Activated T-helper 9 cell treated with anti-CD3 and anti-CD28 coated beads, Interleukin-2, amount 50 U/mL, for 16 hours (primary cell): ENCODE data around the gene PDF.
"Not testable (repeated sequence)": the region's sequence is repeated elsewhere in the genome, so short reads cannot be mapped to it uniquely, and the experiment has no call there.

Experiments used
- DNase-seq: peaks from one replicate; pipeline ENCODE4 v3.0.0-alpha.2; 2020; ENCODE audit warnings: low read depth

PDF gene, protein sequence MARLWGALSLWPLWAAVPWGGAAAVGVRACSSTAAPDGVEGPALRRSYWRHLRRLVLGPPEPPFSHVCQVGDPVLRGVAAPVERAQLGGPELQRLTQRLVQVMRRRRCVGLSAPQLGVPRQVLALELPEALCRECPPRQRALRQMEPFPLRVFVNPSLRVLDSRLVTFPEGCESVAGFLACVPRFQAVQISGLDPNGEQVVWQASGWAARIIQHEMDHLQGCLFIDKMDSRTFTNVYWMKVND

GRCh38 chr16:69330286-69331109 lies at the start of gene PDF:
Gene PDF, minus strand, starts transcription at chr16:69330588. Its CDS starts 18 bp downstream, at chr16:69330570.
- DNase-seq = peak; percentile 83

GRCh38 chr16:69378760-69379159 lies 48.4 kb upstream of the PDF start:
- DNase-seq = no peak

GRCh38 chr16:69378036-69378435 lies 47.6 kb upstream of the PDF start:
- no peak for DNase-seq

GRCh38 chr16:69376393-69377059 lies 46.1 kb upstream of the PDF start:
- DNase-seq = no peak

DNA sequence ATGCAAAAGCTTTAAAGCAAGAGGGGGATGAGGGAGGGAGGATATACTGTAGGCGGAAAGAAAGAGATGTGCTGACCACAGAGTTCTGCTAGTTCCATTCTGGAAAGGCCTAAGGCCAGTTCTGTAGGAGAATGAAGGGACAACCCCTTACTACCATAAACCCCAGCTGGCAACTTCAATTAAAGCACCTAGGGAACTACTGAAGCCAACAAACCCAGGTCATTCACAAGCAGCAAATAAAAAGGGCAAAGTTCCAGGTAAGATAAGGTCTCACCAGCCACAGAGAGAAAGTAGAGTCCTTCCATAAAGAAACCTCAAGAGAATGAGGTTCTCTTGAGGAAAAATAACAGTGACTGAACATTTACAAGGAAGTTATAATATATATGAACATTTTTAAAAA lies 42.6 kb upstream of the PDF start:
- no peak for DNase-seq

DNA sequence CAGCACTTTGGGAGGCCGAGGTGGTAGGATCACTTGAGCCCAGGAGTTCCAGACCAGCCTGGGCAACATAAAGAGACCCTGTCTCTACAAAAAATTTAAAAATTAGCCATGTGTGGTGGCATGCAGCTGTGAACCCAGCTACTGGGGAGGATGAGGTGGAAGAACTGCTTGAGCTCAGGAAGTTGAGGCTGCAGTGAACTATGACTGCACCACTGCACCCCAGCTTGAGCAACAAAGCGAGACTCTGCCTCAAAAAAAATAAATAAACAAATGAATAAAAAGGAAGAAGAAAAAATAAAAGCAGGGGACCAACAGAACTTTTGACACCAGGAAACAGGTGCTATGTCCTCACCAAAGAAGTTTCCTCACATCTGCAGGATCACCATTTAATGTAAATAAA lies 41.2 kb upstream of the PDF start:
- no peak for DNase-seq

DNA sequence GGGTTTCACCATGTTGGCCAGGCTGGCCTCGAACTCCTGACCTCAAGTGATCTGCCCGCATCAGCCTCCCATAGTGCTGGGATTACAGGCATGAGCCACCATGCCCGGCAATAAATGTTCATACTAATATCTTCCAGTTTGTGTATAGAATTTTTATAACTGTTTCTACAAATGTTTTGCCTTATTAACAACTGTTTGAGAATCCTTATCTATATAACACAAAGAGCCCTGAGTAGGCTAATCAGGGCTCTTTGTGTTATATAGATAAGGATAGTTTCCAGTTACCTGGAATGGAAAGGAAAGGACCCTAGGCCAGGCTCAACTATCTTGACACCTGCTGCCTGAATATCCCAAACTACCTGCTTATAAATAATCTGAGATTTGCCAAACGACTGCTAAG lies 38.5 kb upstream of the PDF start:
- DNase-seq = no peak

- DNase-seq = no peak
These were observed 37.6 kb upstream of the PDF start for GRCh38 chr16:69367980-69368379.

DNA sequence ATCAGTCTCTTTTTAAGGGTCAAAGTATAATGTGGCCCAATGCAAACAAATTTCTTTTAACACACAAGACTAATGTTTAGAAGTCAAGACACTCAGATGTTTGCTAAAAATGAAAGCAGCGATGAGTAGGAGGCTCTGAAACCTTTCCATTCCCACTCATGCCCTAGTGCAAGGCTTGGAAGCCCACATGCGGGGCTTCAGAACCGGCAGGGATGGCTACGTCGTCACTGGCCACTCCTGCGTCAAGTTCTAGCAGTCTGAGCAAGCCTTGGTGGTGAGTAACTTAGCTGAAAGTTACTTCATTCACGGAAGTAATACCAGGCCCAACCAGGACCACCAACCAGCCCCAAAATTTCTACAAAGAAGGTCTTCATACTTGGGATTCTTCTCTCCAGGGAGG lies 36.0 kb upstream of the PDF start:
- DNase-seq = no peak

GRCh38 chr16:69365901-69366300 lies 35.5 kb upstream of the PDF start:
- no peak for DNase-seq

DNA sequence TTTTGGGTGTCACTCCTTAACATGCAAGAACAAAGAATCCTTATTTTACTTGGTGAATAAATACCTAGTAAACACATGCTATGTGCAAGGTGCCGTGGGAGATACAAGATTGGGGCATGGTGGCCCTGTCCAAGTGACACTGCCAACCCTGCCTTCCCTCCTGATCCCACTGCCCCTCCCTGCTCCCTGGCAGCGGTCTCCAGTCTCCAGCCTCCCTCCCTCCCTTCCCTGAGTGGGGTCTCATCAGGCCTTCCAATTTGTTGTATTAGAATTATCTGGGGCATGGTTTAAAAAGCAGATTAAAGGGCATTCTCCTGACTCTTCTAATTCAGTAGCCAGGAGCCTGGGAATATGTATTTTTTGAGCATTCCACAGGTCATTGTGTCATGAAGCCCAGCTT lies 33.7 kb upstream of the PDF start:
- DNase-seq = no peak

DNA sequence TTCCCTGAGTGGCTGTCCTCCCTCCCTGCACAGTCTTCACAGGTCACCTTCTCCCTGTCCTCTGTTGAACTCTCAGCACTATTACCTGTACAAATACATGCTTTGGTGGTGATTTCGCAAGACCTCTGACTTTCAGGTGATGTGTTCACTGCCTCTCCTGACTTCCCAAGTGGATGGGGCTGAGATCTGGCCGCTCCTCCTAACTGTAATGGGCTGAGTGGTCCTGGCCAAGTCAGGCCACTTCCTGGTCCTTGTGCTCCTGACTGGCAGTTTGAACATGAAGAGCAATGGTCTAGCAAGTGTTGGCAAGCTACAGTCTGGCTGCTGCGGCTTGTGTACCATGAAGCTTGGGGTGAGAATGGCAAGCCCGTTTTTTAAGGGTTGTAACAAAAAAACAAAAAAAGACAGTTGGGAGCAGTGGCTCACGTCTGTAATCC lies 32.9 kb upstream of the PDF start:
- no peak for DNase-seq

DNA sequence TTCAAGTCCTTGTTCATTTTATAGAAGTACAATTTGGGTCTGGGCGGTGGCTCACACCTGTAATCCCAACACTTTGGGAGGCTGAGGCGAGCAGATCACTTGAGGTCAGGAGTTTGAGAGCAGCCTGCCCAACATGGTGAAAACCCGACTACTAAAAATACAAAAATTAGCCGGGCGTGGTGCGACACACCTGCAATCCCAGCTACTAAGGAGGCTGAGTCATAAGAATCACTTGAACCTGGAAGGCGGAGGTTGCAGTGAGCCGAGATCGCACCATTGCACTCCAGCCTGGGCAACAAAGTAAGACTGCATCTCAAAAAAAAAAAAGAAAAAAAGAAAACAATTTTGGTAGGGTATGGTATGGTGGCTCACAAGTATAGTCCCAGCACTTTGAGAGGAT lies 29.7 kb upstream of the PDF start:
- DNase-seq = not testable (repeated sequence)

- DNase-seq = no peak
These were observed 21.1 kb upstream of the PDF start, which contains the start of gene TMED6 for GRCh38 chr16:69351309-69352027. Gene TMED6, minus strand, starts transcription at chr16:69351786. Its CDS starts 33 bp downstream, at chr16:69351753.

GRCh38 chr16:69350536-69351133 lies 20.2 kb upstream of the PDF start:
- DNase-seq = no peak

DNA sequence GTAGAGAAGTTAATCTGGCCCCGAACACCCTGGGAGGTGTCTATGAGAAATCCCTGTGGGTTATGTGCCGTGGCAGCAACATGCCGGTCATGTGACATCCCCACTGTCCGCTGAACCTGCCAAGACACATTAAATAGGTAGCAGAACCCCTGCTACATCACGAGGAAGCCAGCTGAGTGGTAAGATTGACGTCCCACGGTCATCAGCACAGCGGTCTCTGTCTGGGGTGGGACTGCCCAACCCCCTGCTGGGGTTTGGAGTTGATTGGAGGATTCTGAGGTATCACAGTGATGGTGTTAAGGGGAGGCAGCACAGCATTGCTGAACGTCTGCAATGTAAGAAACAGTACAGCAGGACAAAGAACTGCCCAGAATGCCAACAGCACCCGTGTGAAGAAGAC lies 19.1 kb upstream of the PDF start:
- no peak for DNase-seq

DNA sequence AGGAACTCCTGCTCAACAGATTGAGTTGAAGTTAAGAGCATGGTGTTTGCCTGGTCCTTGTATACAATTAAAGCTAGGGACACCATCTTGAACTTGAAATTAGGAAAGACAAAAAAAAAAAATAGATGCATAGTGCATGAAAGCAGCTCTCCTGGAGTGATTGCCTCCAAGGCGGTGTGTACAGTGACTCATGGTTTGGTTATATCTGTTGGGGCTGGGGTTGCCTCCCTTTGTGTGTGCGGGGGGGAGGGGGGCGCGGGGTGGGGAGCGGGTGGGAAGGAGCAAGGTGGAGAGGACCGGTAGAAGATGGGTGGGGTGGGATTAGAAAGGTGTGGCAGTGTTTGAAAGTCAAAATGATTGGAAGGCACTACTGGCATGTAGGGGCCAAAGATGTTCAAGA lies 17.8 kb upstream of the PDF start:
- no peak for DNase-seq

DNA sequence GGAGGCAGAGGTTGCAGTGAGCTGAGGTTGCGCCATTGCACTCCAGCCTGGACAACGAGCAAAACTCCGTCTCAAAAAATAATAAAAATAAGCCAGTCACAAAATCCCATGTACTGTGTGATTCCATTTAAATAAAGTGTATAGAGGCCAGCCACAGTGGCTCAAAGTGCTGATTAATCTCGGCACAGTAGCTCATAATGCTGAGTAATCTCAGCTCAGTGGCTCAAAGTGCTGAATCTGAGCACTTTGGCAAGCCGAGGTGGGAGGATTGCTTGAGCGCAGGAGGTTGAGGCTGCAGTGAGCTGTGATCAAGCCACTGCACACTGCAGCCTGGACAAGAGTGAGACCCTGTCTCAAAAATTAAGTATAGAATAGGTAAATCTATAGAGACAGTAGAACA lies 16.3 kb upstream of the PDF start:
- no peak for DNase-seq

DNA sequence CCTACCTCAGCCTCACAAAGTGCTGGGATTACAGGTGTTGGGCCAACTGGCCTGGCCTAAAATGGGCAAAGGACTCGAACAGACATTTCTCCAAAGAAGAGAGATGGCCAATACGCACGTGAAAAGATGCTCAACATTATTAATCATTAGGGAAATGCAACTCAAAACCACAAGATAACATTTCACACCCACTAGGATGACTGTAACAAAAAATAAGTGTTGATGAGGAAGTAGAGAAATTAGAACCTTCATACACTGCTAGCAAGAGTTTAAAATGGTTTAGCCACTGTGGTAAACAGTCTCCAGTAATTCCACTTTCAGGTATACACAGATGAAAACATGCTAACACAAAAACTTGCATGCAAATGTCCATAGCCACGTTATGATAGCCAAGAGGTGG lies 15.5 kb upstream of the PDF start:
- no peak for DNase-seq

DNA sequence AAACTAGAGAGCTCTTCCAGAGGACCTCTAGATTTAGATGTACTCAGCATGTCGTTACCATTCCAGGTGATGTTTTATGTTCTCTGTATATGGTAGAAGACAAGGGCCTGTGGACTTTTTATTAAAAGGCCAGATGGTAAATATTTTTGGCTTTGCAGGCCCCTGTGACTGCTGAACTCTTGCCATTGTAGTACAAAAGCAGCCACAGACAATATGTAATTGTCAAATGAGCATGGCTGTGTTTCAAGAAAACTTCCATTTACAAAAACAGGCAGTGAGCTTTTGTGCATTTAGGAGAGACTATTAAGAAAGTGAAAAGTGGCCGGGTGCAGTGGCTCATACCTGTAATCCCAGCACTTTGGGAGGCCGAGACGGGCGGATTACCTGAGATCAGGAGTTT lies 13.8 kb upstream of the PDF start:
- no peak for DNase-seq

- DNase-seq = no peak
These were observed 9.8 kb upstream of the PDF start for GRCh38 chr16:69340095-69340644.
